ENCODE measurements around the gene NUBPL. TPM values are rescaled to one million over a fixed set of nuclear protein-coding genes. Genes with fewer than 3 reads are reported as not detected.

Gene NUBPL
- total and polyA plus RNA-seq, 5 donors from 2014 or later = 4.2 to 9.9 (median 7.8) TPM

- Mint-ChIP-seq H3K4me1 (peaks cover 0 to 3% (median 1%) of the 10 kb centered on the region in 4 donors), H3K4me3 (no peak overlapping the region), H3K27ac (no peak overlapping the region), H3K27me3 (no peaks in the 10 kb centered on the region), H3K9me3 (peaks cover 0 to 7% (median 0%) of the 10 kb centered on the region in 7 donors), H3K36me3 (peaks cover 1% of the 10 kb centered on the region)
- Histone ChIP-seq H3K4me3 (ENCODE audit: low read depth, low read length) (no peak overlapping the region), H3K36me3 (ENCODE audit: control insufficient read depth, insufficient read depth, low read length) (no peaks in the 10 kb centered on the region), H3K4me1 (ENCODE audit: control insufficient read depth, insufficient read depth, low read length, poor library complexity, severe bottlenecking) (no peaks in the 10 kb centered on the region), H3K27me3 (ENCODE audit: control insufficient read depth, insufficient read depth, low read length) (no peaks in the 10 kb centered on the region), H3K27ac (ENCODE audit: insufficient read depth, low read length, poor library complexity, severe bottlenecking) (no peak overlapping the region), H3K9me3 (ENCODE audit: control insufficient read depth in 2 of 2, low read length in 2 of 2) (no peaks in the 10 kb centered on the region)
- DNase-seq (no peak), ATAC-seq (ENCODE audit: low read depth in 2 of 2) (no peak)
Observed at GRCh38 chr14:31760277-31760676, 199.1 kb downstream of the NUBPL start.

- no peaks in the 10 kb centered on the region for H3K27me3 Mint-ChIP-seq
- peaks cover 0 to 4% (median 0%) of the 10 kb centered on the region in 7 donors for H3K9me3 Mint-ChIP-seq
- no peaks in the 10 kb centered on the region for H3K9me3 ChIP-seq (ENCODE audit: control insufficient read depth in 2 of 2, low read length in 2 of 2)
- no peaks in the 10 kb centered on the region for H3K27me3 ChIP-seq (ENCODE audit: control insufficient read depth, insufficient read depth, low read length)
- no peaks in the 10 kb centered on the region for H3K36me3 Mint-ChIP-seq
- no peak overlapping the region for H3K27ac ChIP-seq (ENCODE audit: insufficient read depth, low read length, poor library complexity, severe bottlenecking)
- no peaks in the 10 kb centered on the region for H3K36me3 ChIP-seq (ENCODE audit: control insufficient read depth, insufficient read depth, low read length)
- no peak overlapping the region for H3K4me3 Mint-ChIP-seq
- no peak overlapping the region for H3K27ac Mint-ChIP-seq
- H3K4me1 Mint-ChIP-seq = peaks cover 0 to 3% (median 1%) of the 10 kb centered on the region in 4 donors
- H3K4me3 ChIP-seq (ENCODE audit: low read depth, low read length) = no peak overlapping the region
- DNase-seq = no peak
- ATAC-seq (ENCODE audit: low read depth in 2 of 2) = no peak
- H3K4me1 ChIP-seq (ENCODE audit: control insufficient read depth, insufficient read depth, low read length, poor library complexity, severe bottlenecking) = no peaks in the 10 kb centered on the region
Observed at GRCh38 chr14:31761325-31761724, 200.1 kb downstream of the NUBPL start.

GRCh38 chr14:31763041-31763440, 201.8 kb downstream of the NUBPL start:
- Mint-ChIP-seq H3K9me3 (peaks cover 0 to 2% (median 0%) of the 10 kb centered on the region in 7 donors), H3K27me3 (no peaks in the 10 kb centered on the region), H3K36me3 (peaks cover 4% of the 10 kb centered on the region), H3K4me3 (no peak overlapping the region), H3K4me1 (peaks cover 0 to 4% (median 0%) of the 10 kb centered on the region in 4 donors), H3K27ac (no peak overlapping the region)
- H3K9me3 ChIP-seq (ENCODE audit: control insufficient read depth in 2 of 2, low read length in 2 of 2) = no peaks in the 10 kb centered on the region
- no peaks in the 10 kb centered on the region for H3K36me3 ChIP-seq (ENCODE audit: control insufficient read depth, insufficient read depth, low read length)
- no peak overlapping the region for H3K27ac ChIP-seq (ENCODE audit: insufficient read depth, low read length, poor library complexity, severe bottlenecking)
- DNase-seq = no peak
- no peak for ATAC-seq (ENCODE audit: low read depth in 2 of 2)
- H3K4me3 ChIP-seq (ENCODE audit: low read depth, low read length) = no peak overlapping the region
- H3K27me3 ChIP-seq (ENCODE audit: control insufficient read depth, insufficient read depth, low read length) = no peaks in the 10 kb centered on the region
- no peaks in the 10 kb centered on the region for H3K4me1 ChIP-seq (ENCODE audit: control insufficient read depth, insufficient read depth, low read length, poor library complexity, severe bottlenecking)

DNA sequence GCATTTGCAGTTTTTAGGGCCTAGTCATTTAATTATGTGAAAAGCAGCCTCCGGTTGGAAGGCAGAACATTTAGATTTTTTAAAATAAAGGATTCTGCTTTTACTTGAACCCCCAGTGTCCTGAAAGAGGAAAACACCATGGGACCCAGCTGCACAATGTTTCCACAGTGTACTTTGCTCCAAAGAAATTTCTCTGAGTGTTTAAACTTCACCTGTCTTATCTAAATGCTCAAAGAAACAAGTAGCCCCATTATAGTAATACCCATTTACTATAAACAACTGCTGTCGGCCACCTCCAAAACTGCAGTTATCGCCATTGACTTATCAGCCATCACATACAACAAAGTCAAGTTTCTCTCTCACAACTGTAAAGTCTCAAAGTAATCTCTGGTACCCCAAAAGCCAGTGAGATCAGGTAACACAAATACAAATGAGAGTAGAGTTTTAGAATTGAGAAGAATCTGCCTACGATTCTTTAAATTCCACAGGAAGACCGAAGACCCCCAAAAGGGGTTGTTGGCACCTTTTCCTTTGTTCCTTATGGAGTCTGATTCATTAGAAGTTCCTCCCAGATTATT, 205.2 kb downstream of the NUBPL start:
- H3K36me3 ChIP-seq (ENCODE audit: control insufficient read depth, insufficient read depth, low read length) = no peaks in the 10 kb centered on the region
- H3K4me1 ChIP-seq (ENCODE audit: control insufficient read depth, insufficient read depth, low read length, poor library complexity, severe bottlenecking) = no peaks in the 10 kb centered on the region
- no peaks in the 10 kb centered on the region for H3K27me3 ChIP-seq (ENCODE audit: control insufficient read depth, insufficient read depth, low read length)
- peaks cover 0 to 10% (median 0%) of the 10 kb centered on the region in 4 donors for H3K4me1 Mint-ChIP-seq
- DNase-seq (no peak), ATAC-seq (ENCODE audit: low read depth in 2 of 2) (no peak)
- no peak overlapping the region for H3K4me3 ChIP-seq (ENCODE audit: low read depth, low read length)
- peaks cover 9% of the 10 kb centered on the region for H3K36me3 Mint-ChIP-seq
- no peak overlapping the region for H3K27ac ChIP-seq (ENCODE audit: insufficient read depth, low read length, poor library complexity, severe bottlenecking)
- H3K9me3 Mint-ChIP-seq = peaks cover 0 to 2% (median 0%) of the 10 kb centered on the region in 7 donors
- H3K27me3 Mint-ChIP-seq = no peaks in the 10 kb centered on the region
- no peak overlapping the region for H3K4me3 Mint-ChIP-seq
- no peak overlapping the region for H3K27ac Mint-ChIP-seq
- H3K9me3 ChIP-seq (ENCODE audit: control insufficient read depth in 2 of 2, low read length in 2 of 2) = no peaks in the 10 kb centered on the region

GRCh38 chr14:31768355-31768754, 207.2 kb downstream of the NUBPL start:
- H3K27ac ChIP-seq (ENCODE audit: insufficient read depth, low read length, poor library complexity, severe bottlenecking) = no peak overlapping the region
- Mint-ChIP-seq H3K4me3 (no peak overlapping the region), H3K9me3 (peaks cover 0 to 2% (median 0%) of the 10 kb centered on the region in 7 donors), H3K4me1 (peaks cover 0 to 10% (median 0%) of the 10 kb centered on the region in 4 donors), H3K27ac (no peak overlapping the region), H3K36me3 (peaks cover 9% of the 10 kb centered on the region), H3K27me3 (no peaks in the 10 kb centered on the region)
- H3K36me3 ChIP-seq (ENCODE audit: control insufficient read depth, insufficient read depth, low read length) = no peaks in the 10 kb centered on the region
- H3K9me3 ChIP-seq (ENCODE audit: control insufficient read depth in 2 of 2, low read length in 2 of 2) = no peaks in the 10 kb centered on the region
- no peak for DNase-seq
- H3K4me3 ChIP-seq (ENCODE audit: low read depth, low read length) = no peak overlapping the region
- no peaks in the 10 kb centered on the region for H3K27me3 ChIP-seq (ENCODE audit: control insufficient read depth, insufficient read depth, low read length)
- no peak for ATAC-seq (ENCODE audit: low read depth in 2 of 2)
- no peaks in the 10 kb centered on the region for H3K4me1 ChIP-seq (ENCODE audit: control insufficient read depth, insufficient read depth, low read length, poor library complexity, severe bottlenecking)

- Histone ChIP-seq H3K27ac (ENCODE audit: insufficient read depth, low read length, poor library complexity, severe bottlenecking) (no peak overlapping the region), H3K27me3 (ENCODE audit: control insufficient read depth, insufficient read depth, low read length) (no peaks in the 10 kb centered on the region), H3K9me3 (ENCODE audit: control insufficient read depth in 2 of 2, low read length in 2 of 2) (no peaks in the 10 kb centered on the region), H3K36me3 (ENCODE audit: control insufficient read depth, insufficient read depth, low read length) (no peaks in the 10 kb centered on the region), H3K4me3 (ENCODE audit: low read depth, low read length) (no peak overlapping the region), H3K4me1 (ENCODE audit: control insufficient read depth, insufficient read depth, low read length, poor library complexity, severe bottlenecking) (no peaks in the 10 kb centered on the region)
- H3K36me3 Mint-ChIP-seq = peaks cover 10% of the 10 kb centered on the region
- H3K27ac Mint-ChIP-seq = no peak overlapping the region
- H3K27me3 Mint-ChIP-seq = no peaks in the 10 kb centered on the region
- peaks cover 0 to 4% (median 0%) of the 10 kb centered on the region in 7 donors for H3K9me3 Mint-ChIP-seq
- no peak overlapping the region for H3K4me3 Mint-ChIP-seq
- ATAC-seq (ENCODE audit: low read depth in 2 of 2) = no peak
- no peak for DNase-seq
- H3K4me1 Mint-ChIP-seq = peaks cover 0 to 10% (median 0%) of the 10 kb centered on the region in 4 donors
Observed at GRCh38 chr14:31770271-31770670, 209.1 kb downstream of the NUBPL start.

DNA sequence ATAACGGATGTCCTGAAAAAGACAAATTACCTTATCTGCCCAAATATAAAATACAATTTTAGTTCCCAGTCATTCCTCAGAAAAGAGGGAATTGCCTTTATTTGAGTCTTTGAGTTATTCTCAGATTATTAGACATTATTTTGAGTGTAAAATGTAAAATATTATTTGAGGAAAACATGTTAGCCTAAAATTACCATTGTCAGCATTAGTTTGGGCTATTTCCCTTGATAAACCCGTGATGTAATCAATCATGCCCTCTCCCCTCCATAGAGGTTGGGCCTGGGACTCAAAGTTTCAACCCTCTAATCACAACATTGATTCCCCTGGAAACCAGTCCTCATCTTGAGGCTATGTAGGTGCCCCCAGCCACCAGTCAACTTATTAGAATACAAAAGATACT, 213.4 kb downstream of the NUBPL start:
- peaks cover 0 to 2% of the 10 kb centered on the region in 2 experiments for H3K9me3 ChIP-seq (ENCODE audit: control insufficient read depth in 2 of 2, low read length in 2 of 2)
- H3K27me3 ChIP-seq (ENCODE audit: control insufficient read depth, insufficient read depth, low read length) = no peaks in the 10 kb centered on the region
- no peaks in the 10 kb centered on the region for H3K36me3 ChIP-seq (ENCODE audit: control insufficient read depth, insufficient read depth, low read length)
- H3K4me3 ChIP-seq (ENCODE audit: low read depth, low read length) = no peak overlapping the region
- Mint-ChIP-seq H3K4me1 (peaks cover 0 to 6% (median 0%) of the 10 kb centered on the region in 4 donors), H3K27me3 (no peaks in the 10 kb centered on the region), H3K27ac (no peak overlapping the region), H3K4me3 (no peak overlapping the region), H3K36me3 (peaks cover 24% of the 10 kb centered on the region), H3K9me3 (peaks cover 0 to 4% (median 0%) of the 10 kb centered on the region in 7 donors)
- ATAC-seq (ENCODE audit: low read depth in 2 of 2) (no peak), DNase-seq (no peak)
- H3K27ac ChIP-seq (ENCODE audit: insufficient read depth, low read length, poor library complexity, severe bottlenecking) = no peak overlapping the region
- H3K4me1 ChIP-seq (ENCODE audit: control insufficient read depth, insufficient read depth, low read length, poor library complexity, severe bottlenecking) = no peaks in the 10 kb centered on the region

DNA sequence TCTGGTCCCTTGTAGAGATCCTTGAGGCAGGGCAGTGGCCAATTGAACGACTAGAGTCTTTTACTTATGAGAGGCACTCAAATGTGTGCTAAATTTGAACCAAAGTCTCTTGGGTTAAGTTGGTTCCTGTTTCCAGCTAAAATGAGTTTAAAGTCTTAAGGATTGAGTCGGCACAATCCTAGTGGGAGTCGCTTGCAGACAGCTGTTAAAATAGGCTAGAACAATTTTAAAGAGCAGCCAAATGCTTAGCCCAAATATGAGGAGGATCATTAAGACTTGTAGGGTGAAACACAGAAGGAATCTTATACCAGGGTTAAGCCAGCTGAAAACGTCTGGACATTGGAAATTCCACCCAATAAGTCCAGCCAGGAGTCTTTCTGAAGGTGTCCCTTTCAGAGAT, 216.1 kb downstream of the NUBPL start:
- peaks cover 27% of the 10 kb centered on the region for H3K36me3 Mint-ChIP-seq
- Histone ChIP-seq H3K9me3 (ENCODE audit: control insufficient read depth in 2 of 2, low read length in 2 of 2) (peaks cover 6 to 13% of the 10 kb centered on the region in 2 experiments), H3K4me3 (ENCODE audit: low read depth, low read length) (no peak overlapping the region), H3K4me1 (ENCODE audit: control insufficient read depth, insufficient read depth, low read length, poor library complexity, severe bottlenecking) (no peaks in the 10 kb centered on the region), H3K36me3 (ENCODE audit: control insufficient read depth, insufficient read depth, low read length) (no peaks in the 10 kb centered on the region), H3K27ac (ENCODE audit: insufficient read depth, low read length, poor library complexity, severe bottlenecking) (no peak overlapping the region), H3K27me3 (ENCODE audit: control insufficient read depth, insufficient read depth, low read length) (no peaks in the 10 kb centered on the region)
- no peaks in the 10 kb centered on the region for H3K27me3 Mint-ChIP-seq
- H3K9me3 Mint-ChIP-seq = peaks cover 0 to 15% (median 8%) of the 10 kb centered on the region in 7 donors
- H3K4me1 Mint-ChIP-seq = no peaks in the 10 kb centered on the region
- no peak overlapping the region for H3K27ac Mint-ChIP-seq
- ATAC-seq (ENCODE audit: low read depth in 2 of 2) = no peak
- no peak for DNase-seq
- H3K4me3 Mint-ChIP-seq = no peak overlapping the region
